Stimulated activated CD8-positive, alpha-beta memory T cell treated with anti-CD3 and anti-CD28 coated beads, Interleukin-12 subunit alpha, Interleukin-12 subunit beta, amount 100 ng/mL, for 4 hours (primary cell): Measurements from ENCODE around the gene SLC43A1.
"Not testable (repeated sequence)": the region's sequence is repeated elsewhere in the genome, so short reads cannot be mapped to it uniquely, and the experiment has no call there.

Source experiments
- DNase-seq: peaks from one replicate; pipeline ENCODE4 v3.0.0-alpha.2; 2020; ENCODE audit warnings: low read depth

The SLC43A1 gene

DNA sequence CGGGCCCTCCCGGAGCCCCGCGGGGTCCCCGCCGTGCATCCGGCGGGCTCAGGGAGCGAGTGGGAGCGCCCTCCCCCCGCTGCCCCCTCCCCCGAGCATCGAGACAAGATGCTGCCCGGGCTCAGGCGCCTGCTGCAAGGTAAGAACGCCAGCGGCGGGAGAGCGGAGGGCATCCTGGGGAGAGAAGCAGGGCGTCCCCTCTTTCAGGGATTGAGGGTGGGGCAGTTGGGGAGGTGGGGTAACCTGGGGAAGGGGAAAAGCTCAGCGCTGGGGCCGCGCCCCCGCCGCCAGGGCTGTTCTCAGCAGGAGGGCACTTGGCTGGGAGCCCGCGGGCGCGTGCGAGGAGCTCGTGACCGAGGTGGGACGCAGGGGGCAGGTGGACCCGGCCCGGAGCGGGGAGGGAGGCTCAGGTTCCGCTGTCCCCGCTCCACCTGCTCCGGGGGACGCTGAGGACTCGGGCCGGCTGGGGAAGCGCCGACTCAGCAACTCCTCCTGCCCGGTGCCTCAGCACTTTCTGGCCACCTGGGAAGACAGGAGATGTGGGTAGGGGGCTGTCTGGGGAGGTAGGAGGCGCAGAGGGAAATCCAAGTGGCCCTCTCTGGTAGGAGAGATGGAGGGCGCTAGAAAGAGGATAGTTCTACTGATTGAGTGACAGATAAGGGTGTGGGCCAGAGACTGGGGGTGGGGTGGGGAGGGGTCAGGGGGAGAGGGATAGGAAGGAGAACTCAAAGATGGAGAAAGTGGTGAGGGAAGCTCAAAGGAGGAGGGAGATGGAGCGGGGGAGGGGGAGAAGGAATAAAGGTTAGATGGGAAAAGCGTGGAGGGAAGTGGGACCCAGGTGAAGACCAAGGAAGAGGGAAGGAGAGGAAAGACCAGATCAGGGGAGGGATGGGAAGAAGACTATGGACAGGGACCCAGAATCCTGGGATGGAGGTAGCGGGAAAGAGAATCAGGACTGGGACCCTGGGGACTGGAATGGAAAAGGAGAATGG is 54.4 kb downstream of the SLC43A1 start:
- DNase-seq, result no peak

- no peak for DNase-seq
Observed at GRCh38 chr11:57460022-57460757, 55.3 kb downstream of the SLC43A1 start, which contains the start of gene RTN4RL2. Gene RTN4RL2 (plus strand): TSS chr11:57460528. CDS start chr11:57460866, 338 bp downstream.

- DNase-seq, result peak; percentile 17
Observed at GRCh38 chr11:57459164-57460021, 56.1 kb downstream of the SLC43A1 start.

- DNase-seq, result peak; percentile 70
Observed at GRCh38 chr11:57458410-57459163, 56.9 kb downstream of the SLC43A1 start.

- no peak for DNase-seq
Observed at GRCh38 chr11:57458060-57458409, 57.5 kb downstream of the SLC43A1 start.

DNA sequence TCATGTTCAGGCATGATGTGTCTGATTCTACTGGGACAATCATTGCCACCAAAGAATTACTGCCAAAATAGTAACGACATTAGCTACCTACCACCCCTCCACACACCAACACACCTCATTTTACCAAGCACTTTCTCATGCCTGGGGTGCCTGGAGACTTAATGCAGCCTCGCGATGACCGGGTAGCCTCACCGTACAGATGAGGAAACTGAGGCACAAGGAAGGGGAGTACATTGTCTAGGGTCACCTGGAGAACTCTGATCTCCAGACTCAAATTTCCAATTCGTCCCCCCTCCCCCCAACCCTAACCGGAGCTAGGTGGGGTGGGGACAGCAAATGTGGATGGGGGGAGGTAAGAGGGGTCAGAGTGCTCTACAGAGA is 57.9 kb downstream of the SLC43A1 start:
- DNase-seq, result no peak

GRCh38 chr11:57456960-57457642 is 58.4 kb downstream of the SLC43A1 start:
- peak; percentile 45 for DNase-seq

DNA sequence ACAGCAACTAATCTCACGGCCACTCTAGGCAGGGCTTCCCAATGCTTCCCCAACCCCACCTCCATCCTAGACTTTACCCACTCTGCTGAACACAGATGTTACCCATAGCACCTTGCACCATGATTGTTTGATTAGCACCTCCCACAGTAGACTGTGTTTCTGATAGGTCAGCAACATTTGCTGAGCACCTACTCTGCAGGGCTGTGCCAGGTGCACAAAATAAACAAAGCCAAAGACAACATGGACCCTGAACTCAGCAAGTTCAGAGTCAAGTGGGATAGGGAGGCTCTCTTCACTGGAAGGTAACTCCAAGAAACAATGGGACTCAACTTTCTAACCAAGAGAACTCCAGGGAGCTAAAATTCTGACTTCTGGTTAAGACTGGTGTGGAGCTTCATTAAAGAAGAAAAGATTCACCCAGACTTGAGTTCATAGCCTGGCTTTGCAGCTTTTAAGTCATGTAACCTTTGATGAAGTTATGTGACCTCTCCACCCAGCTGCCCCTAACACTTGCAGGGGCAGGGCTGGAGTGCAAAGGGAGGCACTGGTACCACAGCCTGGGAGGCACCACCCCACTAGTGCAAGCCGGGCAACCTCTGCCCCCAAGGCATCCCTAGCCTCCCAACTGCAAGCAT is 61.8 kb downstream of the SLC43A1 start:
- DNase-seq, result no peak

DNA sequence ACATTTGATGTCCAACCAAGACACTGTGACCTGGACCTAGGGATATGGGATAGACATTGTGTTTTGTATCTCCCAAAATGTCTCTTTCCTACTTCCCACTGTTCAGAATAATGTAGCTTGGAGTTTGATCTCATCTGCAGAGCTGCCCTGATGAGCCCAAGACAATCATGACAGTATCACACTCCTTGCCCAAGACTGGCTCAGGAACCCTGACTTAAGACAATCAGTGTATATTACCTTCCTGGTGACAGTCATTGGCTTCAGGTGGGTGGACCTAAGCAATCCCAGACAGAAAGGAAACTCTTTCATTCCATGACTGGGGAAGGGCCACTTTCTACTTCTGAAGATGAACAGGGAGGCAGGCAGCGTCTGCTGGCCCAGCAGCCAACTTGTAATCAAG is 69.4 kb downstream of the SLC43A1 start:
- no peak for DNase-seq

GRCh38 chr11:57445122-57445394 is 70.4 kb downstream of the SLC43A1 start:
- DNase-seq, result not testable (repeated sequence)

GRCh38 chr11:57444362-57445121 is 71.0 kb downstream of the SLC43A1 start:
- no peak for DNase-seq

GRCh38 chr11:57440744-57441414 is 74.6 kb downstream of the SLC43A1 start:
- DNase-seq, result no peak

DNA sequence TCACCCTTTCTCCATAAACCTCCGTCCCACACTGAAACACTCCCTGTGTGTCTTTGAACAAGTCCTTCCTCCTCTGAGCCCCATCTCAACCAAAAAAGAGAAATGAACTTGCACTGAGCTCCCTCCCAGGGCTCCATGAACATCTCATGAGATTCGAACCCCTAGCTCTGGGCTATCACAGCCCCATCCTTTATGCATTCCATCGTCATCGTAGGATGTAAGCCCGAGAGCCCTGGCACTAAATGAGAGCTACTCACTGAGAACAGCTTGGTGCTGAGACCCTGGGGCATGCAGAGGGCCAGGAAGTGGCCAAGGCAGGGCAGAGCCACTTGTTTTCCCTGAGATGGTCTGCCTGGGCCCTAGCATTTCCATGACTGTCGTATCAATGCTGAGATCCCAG is 75.7 kb downstream of the SLC43A1 start:
- no peak for DNase-seq

DNA sequence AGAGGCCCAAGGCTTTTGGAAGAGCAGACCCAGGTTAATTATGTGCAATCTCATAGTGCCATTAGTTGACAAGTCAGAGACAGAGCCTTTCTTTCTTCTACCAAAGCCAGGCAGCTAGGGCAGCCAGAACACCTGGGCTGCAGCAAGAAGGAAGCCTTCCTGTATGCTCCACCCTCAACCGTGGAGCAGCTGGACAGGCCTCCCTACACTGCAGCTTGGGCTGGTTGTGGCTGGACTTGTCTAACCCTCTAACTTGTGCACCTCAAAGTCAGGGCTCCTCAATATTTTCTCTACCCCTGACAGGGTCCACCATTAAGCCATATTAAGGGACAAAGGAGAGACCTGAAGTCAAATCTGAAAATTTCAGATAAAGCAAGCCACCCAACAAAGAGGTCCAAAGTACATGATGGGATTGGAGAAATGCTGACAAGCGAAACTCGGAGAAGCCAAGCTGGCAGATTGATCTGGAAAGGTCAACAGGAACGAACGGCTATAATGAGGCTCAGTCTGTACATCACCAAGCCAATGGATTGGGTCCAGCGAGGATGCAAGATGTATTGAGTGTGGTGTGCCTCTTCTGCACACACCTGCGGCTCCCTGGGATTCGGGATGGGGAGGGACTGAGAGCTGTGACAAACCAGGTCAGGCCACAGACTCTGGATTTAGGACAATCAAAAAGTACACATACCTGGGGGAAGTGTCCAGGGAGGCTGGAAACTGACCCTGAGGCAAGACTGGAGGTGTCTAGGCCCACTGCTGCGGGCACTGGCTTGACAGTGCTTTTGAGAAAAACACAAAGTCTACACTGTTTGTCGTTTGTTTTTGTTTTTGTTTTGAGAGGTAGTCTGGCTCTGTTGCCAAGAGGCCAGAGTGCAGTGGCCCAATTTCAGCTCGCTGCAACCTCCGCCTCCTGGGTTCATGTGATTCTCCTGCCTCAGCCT is 76.9 kb downstream of the SLC43A1 start:
- no peak for DNase-seq

GRCh38 chr11:57436031-57436430 is 79.5 kb downstream of the SLC43A1 start:
- no peak for DNase-seq

GRCh38 chr11:57434640-57435546 is 80.6 kb downstream of the SLC43A1 start:
- DNase-seq, result no peak
